Measurements from ENCODE around the gene GJB3.

DNA sequence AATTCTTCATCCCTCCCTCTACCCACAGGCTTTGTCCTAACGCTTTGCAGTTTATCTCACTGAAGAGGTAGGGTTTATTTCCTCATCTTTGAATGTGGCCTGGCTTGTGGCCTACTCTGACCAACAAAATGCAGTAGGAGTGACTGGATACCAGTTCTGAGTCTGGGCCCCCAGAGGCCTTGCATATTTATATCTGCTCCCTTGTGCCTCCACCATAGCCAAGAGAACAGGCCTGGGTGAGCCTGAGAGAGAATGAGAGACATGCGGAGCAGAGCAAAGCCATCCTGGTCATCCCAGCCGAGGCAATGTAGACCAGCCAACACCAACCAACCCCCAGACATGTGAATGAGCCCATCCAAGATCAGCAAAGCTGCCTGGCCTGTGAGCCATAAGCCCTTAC, 48.2 kb downstream of the GJB3 start:
- TF ChIP-seq CENPX (CRISPR knock-in tag; IDR thresholded peaks at IDR 0.05) (no peak), ZNF615 (CRISPR knock-in tag; IDR thresholded peaks at IDR 0.05; ENCODE audit: borderline replicate concordance) (no peak), CENPBD1 (CRISPR knock-in tag; IDR thresholded peaks at IDR 0.05; ENCODE audit: borderline replicate concordance, low read depth) (no peak), RARA (CRISPR knock-in tag; IDR thresholded peaks at IDR 0.05) (no peak), RFX5 (IDR thresholded peaks at IDR 0.05; ENCODE audit: low read depth, low read length) (no peak), MAZ (IDR thresholded peaks at IDR 0.05; ENCODE audit: borderline replicate concordance, low read depth, low read length) (no peak), MAZ (CRISPR knock-in tag; IDR thresholded peaks at IDR 0.05; ENCODE audit: low read depth) (no peak), YEATS4 (CRISPR knock-in tag; IDR thresholded peaks at IDR 0.05; ENCODE audit: borderline replicate concordance) (no peak), POLR2A (IDR thresholded peaks at IDR 0.05; ENCODE audit: insufficient read depth in 1 of 2, low read depth in 2 of 2, low read length in 2 of 2) (no peak), CTCF (CRISPR knock-in tag; IDR thresholded peaks at IDR 0.05) (no peak), PLRG1 (conservative IDR thresholded peaks at IDR 0.05) (no peak)
- TF ChIP-seq, protein P1, sequence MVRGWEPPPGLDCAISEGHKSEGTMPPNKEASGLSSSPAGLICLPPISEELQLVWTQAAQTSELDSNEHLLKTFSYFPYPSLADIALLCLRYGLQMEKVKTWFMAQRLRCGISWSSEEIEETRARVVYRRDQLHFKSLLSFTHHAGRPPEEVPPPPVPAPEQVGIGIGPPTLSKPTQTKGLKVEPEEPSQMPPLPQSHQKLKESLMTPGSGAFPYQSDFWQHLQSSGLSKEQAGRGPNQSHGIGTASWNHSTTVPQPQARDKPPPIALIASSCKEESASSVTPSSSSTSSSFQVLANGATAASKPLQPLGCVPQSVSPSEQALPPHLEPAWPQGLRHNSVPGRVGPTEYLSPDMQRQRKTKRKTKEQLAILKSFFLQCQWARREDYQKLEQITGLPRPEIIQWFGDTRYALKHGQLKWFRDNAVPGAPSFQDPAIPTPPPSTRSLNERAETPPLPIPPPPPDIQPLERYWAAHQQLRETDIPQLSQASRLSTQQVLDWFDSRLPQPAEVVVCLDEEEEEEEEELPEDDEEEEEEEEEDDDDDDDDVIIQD (CRISPR knock-in tag; IDR thresholded peaks at IDR 0.05; ENCODE audit: low read depth): no peak
